ENCODE measurements around the gene SKIC8. TPM values are rescaled to one million over a fixed set of nuclear protein-coding genes. Genes with fewer than 3 reads are reported as not detected.

SKIC8 gene
- total RNA-seq, 1 donor from 2014 or later = 19.9 TPM

DNA sequence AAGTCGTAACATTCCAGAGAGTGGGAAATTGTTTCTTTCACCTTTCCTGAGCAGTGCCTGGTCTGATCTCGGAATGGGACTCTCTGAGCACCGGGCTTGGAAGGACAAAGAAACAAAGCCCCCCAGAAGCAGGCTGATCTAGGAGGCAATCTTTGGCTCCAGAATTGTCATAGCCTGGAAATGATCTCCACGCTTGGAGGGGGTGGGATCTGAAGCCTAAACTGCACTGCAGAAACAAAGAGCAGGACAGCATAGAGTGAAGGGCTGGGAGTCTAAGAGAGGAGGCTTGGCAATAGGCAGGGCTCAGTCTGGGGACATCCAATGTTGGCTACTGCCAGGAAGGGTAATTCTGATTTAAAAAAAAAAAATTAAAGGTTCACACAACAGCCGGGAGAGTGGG is 42.6 kb upstream of the SKIC8 start:
- TF ChIP-seq, protein P1, sequence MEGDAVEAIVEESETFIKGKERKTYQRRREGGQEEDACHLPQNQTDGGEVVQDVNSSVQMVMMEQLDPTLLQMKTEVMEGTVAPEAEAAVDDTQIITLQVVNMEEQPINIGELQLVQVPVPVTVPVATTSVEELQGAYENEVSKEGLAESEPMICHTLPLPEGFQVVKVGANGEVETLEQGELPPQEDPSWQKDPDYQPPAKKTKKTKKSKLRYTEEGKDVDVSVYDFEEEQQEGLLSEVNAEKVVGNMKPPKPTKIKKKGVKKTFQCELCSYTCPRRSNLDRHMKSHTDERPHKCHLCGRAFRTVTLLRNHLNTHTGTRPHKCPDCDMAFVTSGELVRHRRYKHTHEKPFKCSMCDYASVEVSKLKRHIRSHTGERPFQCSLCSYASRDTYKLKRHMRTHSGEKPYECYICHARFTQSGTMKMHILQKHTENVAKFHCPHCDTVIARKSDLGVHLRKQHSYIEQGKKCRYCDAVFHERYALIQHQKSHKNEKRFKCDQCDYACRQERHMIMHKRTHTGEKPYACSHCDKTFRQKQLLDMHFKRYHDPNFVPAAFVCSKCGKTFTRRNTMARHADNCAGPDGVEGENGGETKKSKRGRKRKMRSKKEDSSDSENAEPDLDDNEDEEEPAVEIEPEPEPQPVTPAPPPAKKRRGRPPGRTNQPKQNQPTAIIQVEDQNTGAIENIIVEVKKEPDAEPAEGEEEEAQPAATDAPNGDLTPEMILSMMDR (IDR thresholded peaks at IDR 0.05) = no peak
- H3K27me3 ChIP-seq = peaks cover 11% of the 10 kb centered on the region

DNA sequence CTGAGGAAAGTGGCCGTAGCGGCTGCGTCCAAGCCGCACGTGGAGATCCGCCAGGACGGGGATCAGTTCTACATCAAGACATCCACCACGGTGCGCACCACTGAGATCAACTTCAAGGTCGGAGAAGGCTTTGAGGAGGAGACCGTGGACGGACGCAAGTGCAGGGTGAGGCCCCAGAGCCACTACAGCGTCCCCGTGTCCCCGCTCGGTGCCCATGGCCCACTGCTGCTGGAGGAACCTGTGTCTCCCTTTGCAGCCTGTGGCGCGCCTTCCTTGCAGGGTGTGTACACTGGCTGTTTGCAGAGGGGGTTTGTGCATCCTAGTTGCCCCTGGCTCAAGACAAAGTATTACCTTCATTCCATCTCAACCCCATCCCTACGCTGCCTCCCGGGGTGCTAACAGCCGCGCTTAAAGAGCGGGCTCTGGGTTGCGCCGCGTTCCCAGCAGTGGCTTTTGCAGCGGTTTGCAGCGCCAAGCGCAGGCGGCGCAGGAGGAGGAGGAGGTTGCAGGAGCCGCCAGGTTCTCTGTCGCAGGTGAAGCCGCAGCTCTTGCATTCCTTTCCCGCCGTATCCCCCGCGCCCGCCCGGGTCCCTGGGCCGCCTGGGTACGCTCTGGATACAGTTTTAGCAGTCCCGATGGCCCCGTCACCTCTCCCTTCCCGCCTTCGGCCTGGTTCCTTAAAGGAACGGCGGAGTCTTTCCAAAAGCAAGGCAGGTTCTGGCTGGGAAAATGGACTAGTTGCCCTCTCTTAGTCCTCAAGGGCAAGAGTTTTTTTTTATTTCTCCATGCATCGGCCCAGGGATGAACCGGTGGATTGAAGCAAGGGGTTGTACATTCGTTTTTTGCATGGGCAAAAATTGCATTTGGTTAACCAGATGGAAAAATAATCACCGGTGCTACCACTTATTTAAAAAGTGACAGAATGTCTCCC is 41.9 kb upstream of the SKIC8 start:
- no peak for DNase-seq (ENCODE audit: low spot score in 2 of 2)
- no peak overlapping the region for H3K4me3 ChIP-seq
- intact Hi-C loops (cut with DNase I) = no loop called here
- no peaks in the 10 kb centered on the region for H3K36me3 ChIP-seq
- TF ChIP-seq, protein P1 (IDR thresholded peaks at IDR 0.05) = no peak
- no peaks in the 10 kb centered on the region for H3K9me3 ChIP-seq
- peaks cover 11% of the 10 kb centered on the region for H3K27me3 ChIP-seq
- H3K4me1 ChIP-seq = no peaks in the 10 kb centered on the region
- H3K27ac ChIP-seq = no peak overlapping the region

More for the DNA sequence above, 42.6 kb upstream of the SKIC8 start:
- H3K27ac ChIP-seq = no peak overlapping the region
- no peaks in the 10 kb centered on the region for H3K36me3 ChIP-seq
- no peak overlapping the region for H3K4me3 ChIP-seq
- no peaks in the 10 kb centered on the region for H3K9me3 ChIP-seq
- H3K4me1 ChIP-seq = no peaks in the 10 kb centered on the region
- intact Hi-C loops (cut with DNase I) = no loop called here
- DNase-seq (ENCODE audit: low spot score in 2 of 2) = no peak

DNA sequence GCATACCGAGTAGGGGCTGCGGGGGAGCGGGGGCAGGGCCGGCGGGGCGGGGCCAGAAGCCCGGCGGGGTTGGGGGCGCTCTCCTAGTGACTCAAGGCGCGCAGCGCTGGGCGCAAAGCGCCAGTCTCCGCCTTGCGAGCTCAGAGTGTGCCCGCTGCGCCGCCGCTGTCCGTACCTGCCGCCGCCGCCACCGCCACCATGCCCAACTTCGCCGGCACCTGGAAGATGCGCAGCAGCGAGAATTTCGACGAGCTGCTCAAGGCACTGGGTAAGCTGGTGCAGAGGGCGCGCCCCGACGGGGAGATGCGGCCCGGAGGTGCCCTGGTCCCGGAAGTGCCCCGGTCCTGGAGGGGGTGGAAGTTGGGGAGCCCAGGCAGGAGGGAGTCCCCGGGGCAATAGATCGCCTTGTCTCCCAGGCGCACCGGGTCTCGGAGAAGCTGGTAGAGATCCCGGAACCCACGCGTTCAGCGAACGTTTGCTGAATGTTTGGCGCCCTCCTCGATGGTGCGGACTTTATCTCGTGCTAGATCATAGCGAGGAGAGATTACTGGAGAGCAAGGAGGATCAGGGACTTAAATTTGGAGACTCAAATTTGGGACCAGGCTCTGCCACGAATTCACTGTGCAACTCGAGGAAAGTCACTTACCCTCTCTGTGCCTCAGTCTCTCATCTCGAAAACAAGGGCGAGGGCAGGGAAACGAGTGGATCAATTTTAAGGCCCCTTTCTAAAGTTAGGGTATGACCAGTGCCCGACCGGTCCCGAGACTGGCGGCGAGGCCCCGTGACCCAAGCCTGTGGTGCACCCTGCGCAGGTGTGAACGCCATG is 41.0 kb upstream of the SKIC8 start, which contains the start of gene CRABP1:
TSS of gene CRABP1 (plus strand) at position 123 of the 826 bp plus-strand sequence. CDS start at position 199, 76 bp downstream.
- no peak within 1 kb of the TSS for H3K4me3 ChIP-seq
- no peaks in the 10 kb centered on the region for H3K4me1 ChIP-seq
- H3K36me3 ChIP-seq = no peaks in the 10 kb centered on the region
- H3K27ac ChIP-seq = no peak within 1 kb of the TSS
- TF ChIP-seq, protein P1 (IDR thresholded peaks at IDR 0.05) = no peak
- H3K27me3 ChIP-seq = peaks cover 11% of the 10 kb centered on the region
- no peak for DNase-seq (ENCODE audit: low spot score in 2 of 2)
- H3K9me3 ChIP-seq = no peaks in the 10 kb centered on the region
- intact Hi-C loops (cut with DNase I) = no loop called here

DNA sequence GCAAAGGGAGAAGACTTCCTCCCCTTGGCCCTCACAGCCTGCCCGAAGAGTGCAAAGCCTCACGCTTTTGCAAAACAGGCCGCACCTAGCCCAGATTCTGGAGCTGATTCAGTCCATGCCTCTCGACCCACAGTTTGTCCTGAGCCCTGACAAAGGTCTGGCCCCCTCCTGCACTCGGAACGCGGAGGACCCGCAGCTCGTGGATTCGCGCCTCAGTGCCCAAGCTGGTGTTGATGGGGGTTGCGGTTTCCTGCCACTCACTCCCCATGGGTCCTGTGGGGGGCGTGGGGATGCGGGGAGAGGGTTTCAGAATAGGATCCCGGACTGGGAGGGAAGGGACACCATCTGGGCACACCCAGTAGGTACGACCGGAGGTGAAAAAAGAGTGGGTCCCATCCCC is 40.1 kb upstream of the SKIC8 start:
- Histone ChIP-seq H3K27ac (no peak overlapping the region), H3K4me3 (no peak overlapping the region), H3K27me3 (peaks cover 11% of the 10 kb centered on the region), H3K9me3 (no peaks in the 10 kb centered on the region), H3K36me3 (no peaks in the 10 kb centered on the region), H3K4me1 (no peaks in the 10 kb centered on the region)
- TF ChIP-seq, protein P1 (IDR thresholded peaks at IDR 0.05) = no peak
- DNase-seq (ENCODE audit: low spot score in 2 of 2) = no peak
- intact Hi-C loops (cut with DNase I) = no loop called here

DNA sequence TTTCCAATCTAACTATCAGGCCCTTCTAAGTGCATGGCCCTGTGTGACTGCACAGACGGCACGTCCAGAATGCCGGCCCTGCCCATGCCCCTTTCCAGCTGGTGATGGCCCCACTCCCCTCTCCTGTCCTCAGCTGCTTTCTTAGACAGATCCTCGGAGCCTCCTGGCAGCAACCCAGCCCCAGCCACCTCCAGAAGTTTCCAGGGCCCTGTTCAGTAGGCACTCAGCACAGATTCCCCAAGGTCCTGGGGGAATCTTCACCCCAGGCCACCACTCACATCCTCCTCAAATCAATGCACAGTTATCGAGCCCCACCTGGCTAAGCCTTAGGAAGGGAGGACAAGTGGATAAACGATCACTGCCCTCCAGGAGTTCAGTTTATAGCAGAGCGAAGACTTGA is 39.4 kb upstream of the SKIC8 start:
- no peaks in the 10 kb centered on the region for H3K36me3 ChIP-seq
- TF ChIP-seq, protein P1 (IDR thresholded peaks at IDR 0.05) = no peak
- peaks cover 11% of the 10 kb centered on the region for H3K27me3 ChIP-seq
- H3K4me3 ChIP-seq = no peak overlapping the region
- intact Hi-C loops (cut with DNase I) = no loop called here
- no peak for DNase-seq (ENCODE audit: low spot score in 2 of 2)
- H3K9me3 ChIP-seq = no peaks in the 10 kb centered on the region
- H3K27ac ChIP-seq = no peak overlapping the region
- H3K4me1 ChIP-seq = no peaks in the 10 kb centered on the region
